K562 (cell line): ENCODE measurements around the gene CTBS. TPM values are rescaled to one million over a fixed set of nuclear protein-coding genes. Genes with fewer than 3 reads are reported as not detected.
A peak's percentile ranks its signal among the peaks of the same experiment; 100 is the strongest.

Experiments
- BDP1 ChIP-seq: IDR thresholded peaks from 3 replicates; pipeline ENCODE4 v1.6.1; 2011; ENCODE audit not compliant: insufficient read length, insufficient read depth
- GTF2E2 ChIP-seq: fragments of 200-800 bp; sonication (Bioruptor generic); IDR thresholded peaks from 2 replicates; pipeline ENCODE4 v1.6.1; 2016; ENCODE audit warnings: missing genetic modification characterization, missing compliant biosample characterization
- HSF4 ChIP-seq: fragments of 250-450 bp; sonication (Bioruptor Pico); IDR thresholded peaks from 2 replicates; pipeline ENCODE4 v2.1.2; 2022; ENCODE audit warnings: mild to moderate bottlenecking, moderate library complexity, borderline replicate concordance
- MTA1 ChIP-seq: fragments of 450-650 bp; IDR thresholded peaks from 2 replicates; pipeline ENCODE4 v1.6.1; 2017; ENCODE audit warnings: borderline replicate concordance
- PATZ1 ChIP-seq: fragments of 250-450 bp; sonication (Bioruptor Pico); IDR thresholded peaks from 2 replicates; pipeline ENCODE4 v1.5.0; 2020; ENCODE audit warnings: mild to moderate bottlenecking, borderline replicate concordance
- PRMT5 ChIP-seq: sonication (generic); formaldehyde crosslinking; IDR thresholded peaks from 2 replicates; pipeline ENCODE4 v1.5.0; 2020; ENCODE audit warnings: missing genetic modification reagents
- RB1 ChIP-seq: fragments of 450-650 bp; IDR thresholded peaks from 2 replicates; pipeline ENCODE4 v1.6.1; 2017; ENCODE audit warnings: low read depth, mild to moderate bottlenecking
- RBM25 ChIP-seq: fragments of 200-400 bp; formaldehyde crosslinking; IDR thresholded peaks from 2 replicates; pipeline ENCODE4 v1.6.1; 2018; ENCODE audit warnings: low read length, low read depth, moderate library complexity; ENCODE audit not compliant: severe bottlenecking
- SMAD4 ChIP-seq: fragments of 250-450 bp; sonication (Bioruptor Pico); conservative IDR thresholded peaks from 2 replicates; pipeline ENCODE4 v1.8.0; 2021; ENCODE audit warnings: inconsistent platforms, mild to moderate bottlenecking, moderate library complexity
- STAT5B ChIP-seq: fragments of 250-450 bp; sonication (Bioruptor Pico); IDR thresholded peaks from 2 replicates; pipeline ENCODE4 v1.8.0; 2021; ENCODE audit warnings: mild to moderate bottlenecking, inconsistent platforms
- TCF3 ChIP-seq: sonication (generic); formaldehyde crosslinking; IDR thresholded peaks from 2 replicates; pipeline ENCODE4 v1.4.0; 2020; ENCODE audit warnings: mild to moderate bottlenecking, missing genetic modification reagents
- TSHZ1 ChIP-seq: fragments of 250-450 bp; sonication (Bioruptor Pico); IDR thresholded peaks from 2 replicates; pipeline ENCODE4 v1.4.0; 2020; ENCODE audit warnings: mild to moderate bottlenecking, moderate library complexity
- ZBED1 ChIP-seq: IDR thresholded peaks from 2 replicates; pipeline ENCODE4 v1.6.1; 2014
- ZBTB34 ChIP-seq: fragments of 250-450 bp; sonication (Bioruptor Pico); IDR thresholded peaks from 2 replicates; pipeline ENCODE4 v1.8.0; 2021; ENCODE audit warnings: mild to moderate bottlenecking, moderate library complexity
- ZBTB49 ChIP-seq: sonication (generic); formaldehyde crosslinking; IDR thresholded peaks from 2 replicates; pipeline ENCODE4 v1.8.0; 2022; ENCODE audit warnings: missing genetic modification reagents, mild to moderate bottlenecking, borderline replicate concordance
- ZNF699 ChIP-seq: fragments of 250-450 bp; sonication (Bioruptor Pico); IDR thresholded peaks from 2 replicates; pipeline ENCODE4 v1.8.0; 2021; ENCODE audit warnings: mild to moderate bottlenecking, moderate library complexity; ENCODE audit not compliant: insufficient replicate concordance
- polyA plus RNA-seq, 8 experiments: library from polyadenylated mRNA; depleted of rRNA in 4 of 8; stranded (reverse) in 5 of 8; unstranded in 3 of 8; fragments of >200 nt; fragmentation: Nextera tagmentation in 2 of 8; fragmentation: Illumina TruSeq in 1 of 8; extraction: Ambion mirVana in 2 of 8; extraction: Trizol in 1 of 8; gene quantifications; 2 replicates each; pipeline versions ENCODE4 v1.2.1 to v1.2.3, GENCODE V29; 2011 to 2014; ENCODE audit warnings: inconsistent platforms in 1 of 8, missing spikeins in 1 of 8
- total RNA-seq, 7 experiments: library from RNA; depleted of rRNA in 6 of 7; stranded (reverse); fragments of >200 nt in 6 of 7; fragmentation: Illumina TruSeq in 2 of 7; extraction: Trizol in 2 of 7; gene quantifications; 2 replicates each; pipeline versions ENCODE4 v1.2.1 to v1.2.3, GENCODE V29; 2011 to 2021; ENCODE audit warnings: low replicate concordance in 1 of 7

The CTBS gene
- total and polyA plus RNA-seq, 9 of the 15 experiments (the other 6 are each of a cell fraction or from before 2014, with no cell fraction given) = 3.0 to 19.8 (median 9.9) TPM

GRCh38 chr1:84573967-84574842 is at the start of gene CTBS (continued):
- TF ChIP-seq RBM25 = no peak
- no peak for TF ChIP-seq TSHZ1 (CRISPR knock-in tag)
- no peak for TF ChIP-seq ZBTB34 (CRISPR knock-in tag)
- TF ChIP-seq GTF2E2 (tag) = 0 out of 2 replicates have a peak, but pooled peaks have one; percentile 4
- no peak for TF ChIP-seq TCF3 (CRISPR knock-in tag)
- TF ChIP-seq ZBTB49 = no peak
- TF ChIP-seq SMAD4 = 0 out of 2 replicates have a peak, but pooled peaks have one; percentile 15
- TF ChIP-seq HSF4 (CRISPR knock-in tag) = no peak
- TF ChIP-seq PRMT5 (CRISPR knock-in tag) = no peak
- TF ChIP-seq ZNF699 (CRISPR knock-in tag) = no peak
- TF ChIP-seq PATZ1 (CRISPR knock-in tag) = no peak
- no peak for TF ChIP-seq MTA1
- TF ChIP-seq RB1 = peak; percentile 67; the same call in 1 of the 2 replicates
- no peak for TF ChIP-seq STAT5B (CRISPR knock-in tag)
- TF ChIP-seq ZBED1 = no peak; the same call in 1 of the 2 replicates
- no peak for TF ChIP-seq BDP1
